GM18511 (cell line): ENCODE results near the gene SNAP29.
A peak's percentile ranks its signal among the peaks of the same experiment; 100 is the strongest.
"Not testable (repeated sequence)": the region's sequence is repeated elsewhere in the genome, so short reads cannot be mapped to it uniquely, and the experiment has no call there.

ENCODE experiments used
- ATAC-seq: cut with Tn5 transposase; IDR thresholded peaks from one replicate; pipeline ENCODE4 v1.9.1; 2021; ENCODE audit warnings: mild to moderate bottlenecking, moderate library complexity; ENCODE audit not compliant: unreplicated experiment

Gene SNAP29

GRCh38 chr22:20834206-20834605 is 24.6 kb upstream of the SNAP29 start:
- no peak for ATAC-seq

GRCh38 chr22:20834725-20835124 is 24.1 kb upstream of the SNAP29 start:
- no peak for ATAC-seq

- no peak for ATAC-seq
Measured at GRCh38 chr22:20836987-20837823, 21.6 kb upstream of the SNAP29 start.

- ATAC-seq: not testable (repeated sequence)
Measured at GRCh38 chr22:20839354-20839753, 19.5 kb upstream of the SNAP29 start.

- ATAC-seq: no peak
Measured at GRCh38 chr22:20839837-20840645, 18.8 kb upstream of the SNAP29 start.

GRCh38 chr22:20840646-20841371 is 18.0 kb upstream of the SNAP29 start:
- ATAC-seq: no peak

GRCh38 chr22:20843501-20843900 is 15.3 kb upstream of the SNAP29 start:
- ATAC-seq: no peak

GRCh38 chr22:20844055-20845037 is 14.5 kb upstream of the SNAP29 start:
- ATAC-seq: no peak

GRCh38 chr22:20847318-20847822 is 11.4 kb upstream of the SNAP29 start:
- ATAC-seq: no peak

GRCh38 chr22:20852076-20852475 is 6.7 kb upstream of the SNAP29 start:
- no peak for ATAC-seq

GRCh38 chr22:20852503-20852902 is 6.3 kb upstream of the SNAP29 start:
- ATAC-seq: no peak

DNA sequence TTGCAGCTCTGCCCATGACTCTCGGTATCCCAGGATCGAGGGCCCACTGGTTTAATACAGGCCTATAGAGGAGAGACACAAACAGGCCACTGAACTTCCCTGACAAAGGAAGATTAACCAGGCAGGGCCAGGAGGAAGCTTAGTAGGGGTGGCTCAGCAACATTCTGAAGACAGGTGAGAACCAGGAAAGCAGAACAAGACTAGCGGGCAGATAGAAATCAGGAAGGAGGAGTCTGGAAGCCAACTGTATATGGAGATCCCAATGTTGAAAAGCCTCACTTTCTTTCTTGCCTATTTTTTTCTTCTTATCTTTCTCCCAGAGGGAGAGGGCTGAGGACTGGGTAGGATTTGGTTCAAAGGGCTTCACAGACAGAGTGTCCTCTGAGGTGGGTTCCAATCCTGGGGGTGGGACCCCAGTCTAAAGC is 5.6 kb upstream of the SNAP29 start:
- no peak for ATAC-seq

DNA sequence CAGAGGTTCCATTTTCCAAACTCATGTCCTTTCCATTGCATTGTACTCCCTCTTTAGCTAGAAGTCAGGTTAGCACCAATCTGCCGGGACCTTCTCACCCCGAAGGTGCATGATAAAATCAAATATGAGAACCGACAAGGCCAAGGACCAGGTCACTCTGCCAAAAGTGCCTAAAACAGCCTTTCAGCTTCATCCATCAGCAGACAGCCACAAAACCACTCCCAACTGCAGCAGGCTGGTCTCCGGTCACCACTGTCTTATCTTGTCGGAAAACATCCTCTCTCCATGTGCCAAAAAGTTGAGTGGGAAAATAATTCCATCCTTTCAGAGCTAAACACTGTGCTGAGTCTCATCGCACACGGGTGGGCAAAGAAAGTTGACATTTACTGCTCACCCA is 1.6 kb upstream of the SNAP29 start:
- ATAC-seq: no peak

GRCh38 chr22:20857838-20858614 is 781 bp upstream of the SNAP29 start:
- ATAC-seq: peak; percentile 57

DNA sequence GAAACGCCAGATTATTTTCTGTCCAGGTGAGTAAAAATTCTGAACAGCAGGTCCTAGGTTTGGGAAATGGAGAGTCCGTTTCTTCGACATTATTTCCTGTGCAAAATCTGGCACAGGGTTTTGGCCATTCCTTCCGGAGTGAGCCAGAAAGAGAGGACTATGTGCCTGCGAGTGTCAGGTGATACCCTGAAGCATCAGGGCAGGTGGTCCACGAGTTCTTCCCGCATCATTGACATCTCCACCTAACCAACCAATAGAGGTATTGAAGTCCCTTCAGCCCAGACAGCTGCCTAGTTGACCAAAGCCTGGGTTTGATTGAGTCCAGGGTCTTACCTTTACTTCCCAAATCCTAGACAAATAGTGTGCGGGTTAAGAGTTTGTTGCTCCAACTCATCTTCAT is 808 bp downstream of the SNAP29 start:
- no peak for ATAC-seq

- no peak for ATAC-seq
Measured at GRCh38 chr22:20862540-20862939, 3.7 kb downstream of the SNAP29 start.

- no peak for ATAC-seq
Measured at GRCh38 chr22:20863366-20863765, 4.6 kb downstream of the SNAP29 start.

- ATAC-seq: no peak
Measured at GRCh38 chr22:20864186-20864908, 5.5 kb downstream of the SNAP29 start.

GRCh38 chr22:20865331-20865730 is 6.5 kb downstream of the SNAP29 start:
- no peak for ATAC-seq
